TTC549 (cell line): ENCODE data around the gene ERGIC1.
"Not testable (repeated sequence)": the region's sequence is repeated elsewhere in the genome, so short reads cannot be mapped to it uniquely, and the experiment has no call there.

Experiments
- FAIRE-seq: peaks from 2 replicates; lab custom pipeline; 2012; peaks lifted over from hg19 to GRCh38; lab: Jason Lieb, UNC

The ERGIC1 gene, protein sequence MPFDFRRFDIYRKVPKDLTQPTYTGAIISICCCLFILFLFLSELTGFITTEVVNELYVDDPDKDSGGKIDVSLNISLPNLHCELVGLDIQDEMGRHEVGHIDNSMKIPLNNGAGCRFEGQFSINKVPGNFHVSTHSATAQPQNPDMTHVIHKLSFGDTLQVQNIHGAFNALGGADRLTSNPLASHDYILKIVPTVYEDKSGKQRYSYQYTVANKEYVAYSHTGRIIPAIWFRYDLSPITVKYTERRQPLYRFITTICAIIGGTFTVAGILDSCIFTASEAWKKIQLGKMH

DNA sequence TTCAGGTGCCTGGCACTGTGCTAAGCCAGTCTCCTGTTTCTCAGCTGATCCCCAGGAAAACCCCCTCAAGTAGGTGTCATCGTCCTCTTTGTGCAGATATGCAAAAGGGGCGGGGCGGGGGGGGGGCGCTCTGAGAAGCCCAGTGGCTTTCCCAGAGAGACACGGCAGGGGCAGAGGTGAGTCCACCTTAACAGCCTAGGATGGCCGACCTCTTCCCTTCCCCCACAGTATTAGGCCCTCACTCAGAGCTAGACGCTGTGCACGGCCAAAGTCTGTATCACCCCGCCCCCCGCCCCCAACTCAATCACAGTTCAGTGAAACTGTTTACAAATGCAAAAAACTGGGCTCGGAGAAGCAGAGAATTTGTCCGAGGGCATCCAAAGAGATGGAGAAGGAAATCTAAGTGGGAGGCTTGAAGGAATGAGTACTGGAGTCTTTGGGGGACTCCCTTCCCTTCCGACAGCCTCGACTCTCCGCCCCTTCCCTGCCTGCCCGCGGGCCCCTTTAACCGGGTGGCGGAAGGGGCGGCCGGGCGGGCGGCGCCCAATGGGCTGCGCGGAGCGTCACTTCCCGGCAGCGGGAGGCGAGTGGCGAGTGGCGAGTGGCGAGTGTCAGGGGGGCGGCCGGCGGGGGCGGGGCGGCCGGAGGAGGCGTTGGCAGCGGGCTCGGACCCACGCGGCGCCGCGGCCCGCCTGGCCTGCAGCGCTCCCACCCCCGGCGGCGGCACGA, at the start of gene ERGIC1:
Gene ERGIC1, plus strand, starts transcription at position 566 of the 729 bp plus-strand sequence. Its CDS starts 163 bp downstream, at position 729.
- no peak for FAIRE-seq

DNA sequence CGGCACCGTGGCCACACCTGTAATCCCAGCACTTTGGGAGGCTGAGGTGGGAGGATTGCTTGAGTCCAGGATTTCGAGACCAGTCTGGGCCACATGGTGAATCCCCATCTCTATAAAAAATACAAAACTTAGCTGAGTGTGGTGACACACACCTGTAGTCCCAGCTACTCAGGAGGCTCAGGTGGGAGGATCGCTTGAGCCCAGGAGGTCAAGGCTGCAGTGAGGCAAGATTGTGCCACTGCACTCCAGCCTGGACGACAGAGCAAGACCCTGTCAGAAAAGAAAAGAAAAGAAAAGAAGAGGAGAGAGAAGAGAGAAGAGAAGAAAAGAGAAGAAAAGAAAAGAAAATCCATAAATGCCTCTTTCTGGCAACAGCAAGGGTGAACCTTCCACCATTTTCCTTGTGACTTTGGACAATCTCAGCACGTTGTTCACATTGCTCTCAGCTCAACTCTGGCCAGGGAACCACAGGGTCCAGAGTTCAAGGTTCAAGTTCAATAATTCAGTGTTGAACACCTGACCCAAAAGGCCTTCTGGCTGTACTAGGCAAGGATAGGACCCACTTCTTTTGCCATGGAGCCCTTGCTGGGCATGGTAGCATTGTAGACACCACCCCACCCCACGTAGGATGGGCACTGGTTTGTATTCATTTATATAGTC, 48.5 kb upstream of the ERGIC1 start:
- FAIRE-seq: no peak

DNA sequence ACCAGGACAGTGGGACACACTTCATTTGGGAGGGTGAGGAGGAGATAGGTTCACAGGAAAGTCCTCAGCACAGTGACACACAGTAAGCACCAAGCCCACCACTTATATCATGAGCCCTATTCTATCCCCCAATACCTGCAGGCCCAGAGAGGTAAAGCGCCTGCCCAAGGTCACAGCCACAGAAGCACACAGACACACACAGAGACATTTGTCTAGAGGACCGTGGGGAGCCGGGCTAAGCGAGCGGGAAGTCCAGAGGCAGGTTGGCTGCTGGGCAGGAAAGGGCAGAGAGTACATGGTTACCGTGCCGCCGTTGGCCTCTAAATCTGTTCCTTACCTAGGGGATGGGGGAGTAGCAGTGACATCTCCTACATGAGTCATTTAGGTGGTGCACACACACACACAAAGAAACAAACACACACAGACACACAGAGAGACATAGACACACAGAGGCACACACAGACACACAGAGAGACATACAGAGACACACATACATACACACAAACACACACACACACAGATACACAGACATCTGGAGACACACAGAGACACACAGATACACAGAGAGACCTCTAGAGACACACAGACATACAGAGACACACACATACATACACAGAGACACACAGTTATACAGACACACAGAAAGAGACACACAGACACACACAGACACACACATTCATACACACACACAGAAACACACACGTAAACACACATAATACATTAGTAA, 47.2 kb upstream of the ERGIC1 start:
- no peak for FAIRE-seq

DNA sequence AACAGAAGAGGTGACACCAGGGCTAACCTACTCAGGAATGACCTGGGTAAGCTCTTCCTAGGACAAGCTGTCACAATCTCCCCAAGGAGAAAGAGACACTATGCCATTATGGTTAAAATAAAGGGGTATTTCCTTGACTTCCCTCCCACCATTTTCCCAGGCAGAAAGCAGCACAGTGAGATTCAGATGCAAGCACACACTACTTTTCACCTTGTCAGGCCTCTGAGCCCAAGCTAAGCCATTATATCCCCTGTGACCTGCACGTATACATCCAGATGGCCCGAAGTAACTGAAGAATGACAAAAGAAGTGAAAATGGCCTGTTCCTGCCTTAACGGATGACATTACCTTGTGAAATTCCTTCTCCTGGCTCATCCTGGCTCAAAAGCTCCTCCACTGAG, 46.5 kb upstream of the ERGIC1 start:
- FAIRE-seq: not testable (repeated sequence)

DNA sequence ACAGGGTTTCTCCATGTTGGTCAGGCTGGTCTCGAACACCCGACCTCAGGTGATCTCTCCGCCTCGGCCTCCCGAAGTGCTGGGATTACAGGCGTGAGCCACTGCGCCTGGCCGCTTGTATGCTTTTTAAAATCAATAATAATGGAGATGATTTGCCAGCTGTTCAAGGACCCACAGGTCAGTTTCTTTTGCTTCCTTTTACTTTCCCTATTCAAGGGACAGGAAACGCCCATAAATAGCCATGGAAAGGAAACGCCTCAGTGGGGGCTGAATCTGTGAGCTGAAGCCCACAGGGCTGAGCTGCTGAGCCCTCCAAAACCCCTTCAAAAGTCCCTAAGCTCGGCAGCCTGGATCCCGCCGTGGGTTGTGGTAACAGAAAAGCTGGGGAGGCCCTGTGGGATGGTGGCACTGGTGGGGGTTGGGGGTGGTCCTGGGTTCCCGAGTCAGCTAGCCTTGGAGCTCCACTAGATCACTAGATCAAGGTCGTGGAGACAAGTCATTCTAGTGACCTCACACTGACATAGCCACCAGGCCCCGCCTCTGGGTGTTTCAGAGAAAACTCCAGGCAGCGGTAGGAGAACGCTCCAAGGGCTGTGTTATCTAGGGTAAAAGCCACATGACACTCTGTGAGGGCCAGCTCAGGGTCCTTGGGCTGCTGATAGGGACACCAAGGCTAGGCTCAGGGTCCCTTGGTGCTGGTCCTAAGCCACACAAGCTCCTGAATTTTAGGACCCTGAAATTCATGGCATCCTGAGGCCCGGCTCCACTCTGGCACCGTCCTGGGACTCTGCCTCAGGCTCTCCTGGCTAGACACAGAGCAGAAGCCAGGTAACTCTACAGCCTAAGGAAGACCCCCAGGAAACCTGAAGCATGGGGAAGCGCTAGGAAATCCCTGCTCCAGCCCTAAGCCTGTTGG, 45.0 kb upstream of the ERGIC1 start:
- no peak for FAIRE-seq

DNA sequence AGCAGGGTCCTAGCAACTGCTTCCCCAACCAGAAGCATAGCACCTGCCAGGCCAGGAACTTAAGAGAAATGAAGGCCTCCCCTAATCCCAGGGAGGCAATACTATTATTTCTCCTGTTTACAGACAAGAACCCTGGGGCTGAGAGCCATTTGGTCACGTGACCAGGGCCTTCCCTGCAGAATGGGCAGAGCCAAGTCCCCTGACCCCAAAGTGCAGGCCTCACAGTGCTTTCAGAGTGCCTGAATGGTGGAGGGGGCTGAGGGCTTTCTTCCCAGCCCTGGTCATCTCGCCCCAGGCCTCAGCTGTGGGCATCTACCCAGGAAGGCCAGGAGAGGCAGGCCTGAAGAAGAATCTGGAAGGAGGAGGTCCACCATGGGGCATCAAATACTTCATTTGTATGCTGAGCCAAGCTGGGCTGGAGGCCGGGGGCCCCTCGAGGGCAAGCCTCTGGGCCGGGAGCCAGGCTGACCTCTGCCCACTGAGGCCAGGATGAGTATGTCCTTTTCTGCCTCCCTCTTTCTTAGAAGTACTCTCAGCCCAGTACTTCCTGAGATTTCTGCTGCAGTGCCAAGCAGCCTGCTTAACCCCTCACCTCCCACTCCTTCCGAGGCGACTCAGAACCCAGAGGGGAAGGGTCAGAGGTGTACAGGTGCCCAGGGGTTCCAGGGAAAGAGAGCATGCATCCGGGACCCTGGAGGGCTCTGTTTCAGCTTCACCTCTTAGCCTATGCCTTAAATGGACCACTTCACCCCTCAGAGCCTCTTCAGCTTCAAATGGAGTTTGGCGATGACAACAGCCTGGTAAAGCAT, 44.2 kb upstream of the ERGIC1 start:
- FAIRE-seq: no peak

DNA sequence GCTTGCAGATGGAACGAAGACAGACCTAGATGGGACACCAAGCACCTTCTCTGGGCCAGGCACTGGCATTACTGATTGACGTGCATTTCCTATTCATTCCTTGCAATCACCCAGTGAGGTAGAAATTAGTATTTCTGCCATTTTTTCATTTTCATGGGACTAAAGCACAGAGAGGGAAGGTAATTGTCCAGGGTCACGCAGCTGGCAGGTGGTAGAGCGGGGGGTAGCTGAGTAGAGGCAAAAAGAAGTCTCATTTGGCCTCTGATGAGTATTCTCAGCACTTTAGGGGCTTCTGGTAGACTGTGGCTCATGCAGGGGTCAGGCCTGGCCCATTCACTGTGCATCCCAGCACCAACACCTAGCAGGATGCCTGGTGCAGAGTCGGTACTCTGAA, 43.6 kb upstream of the ERGIC1 start:
- FAIRE-seq: no peak

DNA sequence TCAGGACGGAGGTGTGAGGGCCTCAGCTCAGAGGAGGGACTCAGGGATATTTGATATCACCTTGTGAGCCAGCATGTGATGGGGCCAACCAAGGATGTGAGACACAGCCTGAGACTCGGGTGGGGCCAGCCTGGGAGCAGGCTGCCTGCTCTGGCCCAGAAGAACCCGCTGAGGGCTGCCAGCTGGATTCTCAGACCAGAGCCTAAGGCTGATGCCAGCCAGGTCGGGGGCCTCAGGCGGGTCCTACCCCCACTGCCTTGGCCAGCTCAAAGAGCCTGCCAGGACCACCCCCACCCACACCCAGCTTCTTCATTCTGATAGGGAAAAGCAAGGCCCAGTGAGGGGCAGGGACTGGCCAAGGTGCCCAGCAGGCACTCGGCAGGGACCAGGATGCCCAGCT, 42.8 kb upstream of the ERGIC1 start:
- FAIRE-seq: no peak

DNA sequence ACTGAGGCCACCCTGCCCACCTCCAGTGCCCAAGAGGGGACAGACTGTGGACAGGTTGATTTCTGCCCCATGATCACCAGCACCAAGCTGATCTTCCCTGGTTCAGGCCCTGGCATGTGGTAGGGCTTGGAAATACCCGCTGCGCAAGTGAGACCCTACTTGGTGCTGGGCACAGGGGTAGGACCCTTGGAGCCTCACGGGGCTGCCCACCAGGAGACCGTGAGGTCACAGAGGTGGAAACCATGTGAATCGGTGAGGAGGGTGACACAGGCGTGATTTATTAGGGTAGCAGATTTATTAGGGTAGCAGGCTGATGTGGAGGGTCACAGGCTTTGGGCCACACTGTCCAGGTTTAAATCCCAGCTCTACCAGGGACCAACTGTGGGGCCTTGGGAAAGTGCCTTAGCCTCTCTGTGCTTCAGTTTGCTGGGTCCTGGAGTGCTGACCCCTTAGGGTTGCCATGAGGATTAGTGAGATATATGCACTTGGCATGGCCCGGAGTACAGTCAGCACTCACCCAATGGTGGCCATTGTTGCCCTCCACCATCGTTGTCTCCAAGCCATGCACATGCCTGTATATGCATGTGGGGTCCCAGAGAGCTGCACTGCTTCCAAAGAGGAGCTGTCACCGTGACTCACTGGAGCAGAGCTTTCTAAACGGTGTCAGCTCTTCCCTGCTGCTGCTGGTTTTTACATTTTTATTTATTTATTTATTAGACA, 42.2 kb upstream of the ERGIC1 start:
- no peak for FAIRE-seq

DNA sequence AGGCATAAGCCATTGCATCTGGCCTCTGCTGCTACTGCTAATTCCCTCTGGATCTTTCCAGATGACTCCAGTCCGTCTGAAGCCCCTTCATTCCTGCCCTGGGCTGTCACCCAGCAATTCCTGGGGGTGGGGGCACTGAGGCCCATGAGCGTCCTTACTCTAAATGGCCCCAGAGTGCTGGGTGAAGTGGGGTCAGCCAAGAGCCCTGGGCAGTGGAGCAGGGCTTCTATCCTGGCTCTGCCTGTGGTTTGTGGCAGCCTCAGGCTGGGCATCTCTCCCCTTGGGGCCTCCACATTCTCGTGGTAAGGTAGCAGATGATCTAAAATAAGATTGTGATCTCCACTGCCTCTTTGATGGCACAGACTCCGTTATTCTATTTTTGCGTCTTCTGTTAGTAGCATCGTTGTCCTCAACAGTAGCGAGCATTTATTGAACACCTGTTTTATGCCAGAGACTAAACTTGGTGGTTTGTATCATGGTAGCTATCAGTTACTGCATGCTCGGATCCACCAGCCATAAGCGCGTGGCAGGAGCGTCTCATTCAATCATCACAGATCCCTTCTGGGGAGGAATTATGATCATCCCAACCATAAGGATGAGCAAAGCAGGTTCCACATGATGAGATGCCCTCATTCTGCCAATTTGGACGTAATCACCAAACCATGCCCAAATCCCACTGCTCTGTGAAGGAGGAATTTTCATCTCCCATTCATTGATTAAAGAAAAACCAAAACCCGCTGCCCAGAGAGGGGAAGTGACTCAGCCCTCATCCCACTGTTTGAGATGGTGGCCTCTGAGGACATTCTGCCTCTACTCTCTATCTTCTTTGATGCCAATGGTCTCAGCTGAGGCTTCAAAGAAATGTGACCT, 41.1 kb upstream of the ERGIC1 start:
- FAIRE-seq: no peak

DNA sequence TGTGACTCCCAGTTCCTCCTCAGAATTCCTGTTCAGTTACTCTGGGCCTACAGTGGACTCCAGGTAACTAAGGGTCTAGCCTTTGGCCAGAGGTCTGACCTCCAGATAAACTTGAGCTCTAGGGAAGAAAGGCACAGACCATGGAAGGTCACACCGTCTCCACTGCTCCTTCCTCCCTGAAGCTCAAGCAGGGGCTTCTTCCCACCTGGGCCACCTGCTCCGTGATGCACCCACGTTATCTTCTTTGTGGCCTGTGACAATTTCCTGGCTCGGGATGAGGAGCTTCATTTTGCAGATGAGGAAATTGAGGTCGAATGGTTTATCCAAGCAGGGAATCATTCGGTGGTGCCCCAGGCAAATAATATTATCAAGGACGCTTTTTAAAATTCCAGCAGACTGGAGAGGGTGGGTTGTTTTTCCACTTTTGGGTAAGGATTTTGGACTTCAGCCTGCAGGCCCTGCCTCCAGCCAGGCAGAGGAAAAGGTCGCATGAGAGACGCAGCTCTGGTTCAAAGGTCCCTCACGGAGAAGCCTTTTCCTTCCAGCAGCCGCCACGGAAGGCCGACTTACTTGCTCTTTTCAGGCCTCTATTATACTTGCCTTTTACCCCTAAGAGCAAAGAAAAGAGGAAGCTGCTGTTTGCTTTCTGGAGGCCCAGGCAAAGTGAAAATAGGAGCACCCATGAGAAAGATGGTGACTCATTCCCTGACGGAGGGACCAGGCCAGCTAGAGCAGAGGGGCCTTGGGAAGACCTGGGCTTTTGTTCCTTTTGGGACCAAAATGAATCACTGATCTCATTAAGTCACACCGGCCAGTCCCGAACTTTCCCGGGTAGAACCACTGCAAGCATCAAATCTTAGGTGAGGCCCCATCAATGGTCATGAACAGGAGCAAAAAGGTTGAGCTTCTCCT, 40.2 kb upstream of the ERGIC1 start:
- no peak for FAIRE-seq

DNA sequence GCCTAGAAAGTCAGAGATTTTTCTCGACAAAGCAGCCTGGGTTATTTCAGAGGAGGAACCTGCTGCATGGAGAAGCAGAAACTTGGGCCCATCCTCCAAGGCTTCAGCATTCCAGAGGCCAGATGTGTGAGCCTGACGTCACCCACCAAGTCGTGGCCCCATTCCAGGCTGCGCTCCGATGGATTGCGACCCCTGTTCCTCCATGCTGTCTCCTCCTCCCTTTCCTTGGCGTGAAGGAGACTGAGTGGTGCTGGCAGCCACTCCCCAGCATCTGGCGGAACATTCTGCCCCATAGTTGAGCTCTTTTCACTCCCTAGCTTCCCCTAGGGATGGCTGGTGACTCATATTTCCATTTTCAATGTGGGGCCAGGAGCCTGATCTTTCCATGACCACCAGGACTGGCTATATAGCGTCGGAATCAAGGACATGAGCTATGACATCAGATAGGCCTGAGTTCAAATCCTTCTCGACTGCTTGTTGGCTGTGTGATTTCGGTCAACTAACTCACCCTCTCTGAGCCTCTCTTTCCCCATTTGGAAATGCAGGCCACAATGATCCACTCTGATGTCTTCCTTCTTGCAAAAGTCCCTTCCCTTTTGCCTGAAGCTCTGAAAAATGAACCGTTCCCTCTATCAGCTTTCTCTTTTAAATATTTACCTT, 38.6 kb upstream of the ERGIC1 start:
- FAIRE-seq: no peak

DNA sequence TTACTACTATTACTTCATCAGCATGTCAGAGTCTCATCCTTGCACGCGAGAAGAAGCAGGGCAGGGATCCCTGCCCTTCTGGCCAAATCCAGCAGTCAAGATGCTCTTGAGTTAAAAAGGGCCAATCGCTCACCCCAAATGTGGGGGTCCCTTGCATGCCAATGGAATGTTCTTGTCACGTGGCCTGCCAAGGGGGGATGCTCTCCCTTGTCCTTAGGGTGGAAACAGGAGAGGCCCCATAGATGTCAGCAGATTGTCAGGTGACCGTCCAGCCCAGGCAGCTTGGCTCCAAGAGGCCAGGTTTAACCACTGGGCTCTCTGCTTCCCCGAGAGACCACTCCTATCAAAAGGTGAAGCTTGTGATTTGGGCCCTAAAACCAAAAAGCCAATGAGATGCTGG, 37.7 kb upstream of the ERGIC1 start:
- no peak for FAIRE-seq

DNA sequence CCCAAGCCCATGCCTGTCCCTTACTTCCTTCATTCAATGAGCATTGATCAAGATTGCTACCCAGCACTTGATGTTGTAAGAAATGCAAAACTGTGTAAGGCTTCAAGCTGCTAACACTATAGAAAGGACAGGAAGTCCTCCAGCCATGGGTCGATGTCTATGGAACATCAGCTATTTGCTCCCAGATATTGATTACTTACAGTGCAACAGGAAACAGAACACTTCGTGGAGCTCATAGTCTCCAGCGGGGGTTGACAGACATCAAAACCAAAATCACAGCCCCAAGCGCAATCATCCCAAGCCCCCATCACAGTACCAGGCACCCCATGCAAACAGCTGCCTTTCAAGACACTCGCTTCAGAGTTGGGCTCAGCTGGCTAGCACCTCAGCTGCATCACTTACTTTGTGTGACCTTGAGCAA, 36.3 kb upstream of the ERGIC1 start:
- no peak for FAIRE-seq

DNA sequence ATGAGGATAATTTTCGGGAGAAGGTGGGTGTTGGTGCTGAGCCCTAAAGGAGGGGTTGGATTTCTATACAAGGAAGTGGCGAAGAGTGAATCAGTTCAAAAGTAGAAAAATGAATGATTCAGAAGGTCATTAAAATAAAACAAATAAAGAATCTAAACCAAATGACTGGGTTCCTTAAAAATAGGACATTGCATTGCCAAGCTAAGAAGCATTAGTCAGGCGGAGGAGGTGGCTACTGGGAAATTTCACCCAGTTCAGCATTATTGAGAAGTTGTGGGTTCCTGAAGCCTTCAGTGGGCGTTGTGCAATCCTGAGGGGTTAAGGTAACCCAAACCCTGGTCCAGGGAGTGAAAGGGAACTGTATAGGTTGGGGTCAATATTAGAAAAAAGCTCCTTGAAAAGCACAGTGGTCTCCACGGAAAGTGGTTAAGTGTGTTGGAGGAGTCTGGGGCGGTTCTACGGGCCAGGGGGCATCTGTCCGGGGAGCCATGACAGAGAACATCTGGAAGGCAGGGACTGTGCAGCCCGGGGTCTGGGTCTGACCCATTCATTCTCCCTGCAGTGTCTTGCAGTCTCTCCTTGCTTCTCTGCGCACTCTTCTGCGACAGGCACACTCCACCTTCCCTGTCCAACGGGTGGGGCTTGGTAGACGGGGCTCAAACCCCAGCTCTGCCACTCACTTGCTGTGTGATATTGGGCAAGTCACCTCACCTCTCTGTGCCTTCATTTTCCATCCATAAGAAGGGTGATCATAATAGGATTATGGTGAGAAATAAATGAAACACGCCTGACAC, 35.4 kb upstream of the ERGIC1 start:
- no peak for FAIRE-seq

DNA sequence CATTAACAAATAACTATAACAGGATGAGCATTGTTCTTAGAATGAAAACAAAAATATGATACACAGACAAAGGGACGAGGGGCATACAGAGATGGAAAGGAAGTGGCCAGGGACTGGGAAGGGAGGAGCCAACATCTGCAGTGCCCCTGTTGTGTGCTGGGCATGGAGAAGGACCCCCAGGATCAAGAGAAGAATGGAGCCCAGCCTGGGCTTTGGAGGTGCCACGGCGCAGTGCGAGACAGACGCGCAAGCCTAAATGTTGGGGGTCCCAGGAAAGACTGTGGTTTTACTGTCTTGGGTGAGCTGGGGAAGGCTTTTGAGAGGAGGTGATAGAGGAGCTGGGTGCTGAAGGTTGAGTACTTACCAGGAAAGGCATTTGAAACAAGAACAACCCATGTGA, 34.6 kb upstream of the ERGIC1 start:
- FAIRE-seq: no peak
